SW 1271 (cell line): ENCODE data around the gene NKX1-1.
"Not testable (repeated sequence)": the region's sequence is repeated elsewhere in the genome, so short reads cannot be mapped to it uniquely, and the experiment has no call there.

Source experiments
- DNase-seq, 2 experiments: peaks; one replicate each; lab custom pipeline; 2025; lab: John Stamatoyannopoulos, UW

NKX1-1 gene

GRCh38 chr4:1373892-1374705, 32.1 kb downstream of the NKX1-1 start:
- no peak for DNase-seq

- not testable (repeated sequence) for DNase-seq
Measured at GRCh38 chr4:1372576-1372975, 33.7 kb downstream of the NKX1-1 start.

- DNase-seq: no peak
Measured at GRCh38 chr4:1371176-1372165, 34.8 kb downstream of the NKX1-1 start.

GRCh38 chr4:1370321-1371124, 35.7 kb downstream of the NKX1-1 start:
- DNase-seq: no peak

GRCh38 chr4:1369479-1370079, 36.7 kb downstream of the NKX1-1 start:
- no peak for DNase-seq

- no peak for DNase-seq
Measured at GRCh38 chr4:1369091-1369450, 37.2 kb downstream of the NKX1-1 start.

GRCh38 chr4:1368421-1369090, 37.7 kb downstream of the NKX1-1 start:
- DNase-seq: no peak

GRCh38 chr4:1367936-1368289, 38.3 kb downstream of the NKX1-1 start:
- DNase-seq: no peak

- no peak for DNase-seq
Measured at GRCh38 chr4:1367230-1367935, 38.9 kb downstream of the NKX1-1 start.

GRCh38 chr4:1366371-1367229, 39.6 kb downstream of the NKX1-1 start:
- no peak for DNase-seq

GRCh38 chr4:1365271-1366178, 40.7 kb downstream of the NKX1-1 start:
- DNase-seq: no peak

- no peak for DNase-seq
Measured at GRCh38 chr4:1364748-1365147, 41.5 kb downstream of the NKX1-1 start.

- DNase-seq: no peak
Measured at GRCh38 chr4:1364217-1364616, 42.0 kb downstream of the NKX1-1 start.

GRCh38 chr4:1363513-1363912, 42.7 kb downstream of the NKX1-1 start:
- DNase-seq: no peak

- DNase-seq: no peak
Measured at GRCh38 chr4:1362521-1362920, 43.7 kb downstream of the NKX1-1 start.

- DNase-seq: no peak
Measured at GRCh38 chr4:1362046-1362445, 44.2 kb downstream of the NKX1-1 start.

GRCh38 chr4:1361431-1361830, 44.8 kb downstream of the NKX1-1 start:
- DNase-seq: no peak
